Large intestine (tissue), 3 donors: ENCODE results near the gene CBFA2T2. TPM values are rescaled to one million over a fixed set of nuclear protein-coding genes. Genes with fewer than 3 reads are reported as not detected.
"Not testable (repeated sequence)": the region's sequence is repeated elsewhere in the genome, so short reads cannot be mapped to it uniquely, and the experiment has no call there.

ENCODE experiments used
- DNase-seq, 2 donors: peaks; one replicate each; pipeline versions ENCODE4 v3.0.0 to v3.0.0-alpha.2; 2013
- H3K27ac ChIP-seq: one replicate; pipeline ENCODE4 v1.5.1; 2013; ENCODE audit warnings: low read length
- H3K27me3 ChIP-seq: 2 replicates; pipeline ENCODE4 v1.6.1; 2013; ENCODE audit warnings: low read length; ENCODE audit not compliant: control insufficient read depth, insufficient read depth
- H3K36me3 ChIP-seq: 2 replicates; pipeline ENCODE4 v1.6.1; 2013; ENCODE audit warnings: low read length; ENCODE audit not compliant: control insufficient read depth, insufficient read depth
- H3K4me1 ChIP-seq: one replicate; pipeline ENCODE4 v1.6.1; 2013; ENCODE audit warnings: low read length; ENCODE audit not compliant: control insufficient read depth, insufficient read depth
- H3K4me3 ChIP-seq: one replicate; pipeline ENCODE4 v1.5.1; 2013; ENCODE audit warnings: low read length
- H3K9me3 ChIP-seq: one replicate; pipeline ENCODE4 v1.6.1; 2013; ENCODE audit warnings: mild to moderate bottlenecking, low read depth, low read length, moderate library complexity; ENCODE audit not compliant: control insufficient read depth
- WGBS: methylation state at CpG from one replicate; pipeline ENCODE4 v1.1.5; 2013; ENCODE audit warnings: low lambda C conversion rate; ENCODE audit not compliant: insufficient coverage; 5-methylcytosine and 5-hydroxymethylcytosine counted together
- polyA plus RNA-seq: library from polyadenylated mRNA; unstranded; fragments of 120-200 nt; gene quantifications from one replicate; pipeline ENCODE4 v1.2.1, GENCODE V29; 2013

CBFA2T2 gene
- polyA plus RNA-seq, 1 donor = 29.1 TPM

DNA sequence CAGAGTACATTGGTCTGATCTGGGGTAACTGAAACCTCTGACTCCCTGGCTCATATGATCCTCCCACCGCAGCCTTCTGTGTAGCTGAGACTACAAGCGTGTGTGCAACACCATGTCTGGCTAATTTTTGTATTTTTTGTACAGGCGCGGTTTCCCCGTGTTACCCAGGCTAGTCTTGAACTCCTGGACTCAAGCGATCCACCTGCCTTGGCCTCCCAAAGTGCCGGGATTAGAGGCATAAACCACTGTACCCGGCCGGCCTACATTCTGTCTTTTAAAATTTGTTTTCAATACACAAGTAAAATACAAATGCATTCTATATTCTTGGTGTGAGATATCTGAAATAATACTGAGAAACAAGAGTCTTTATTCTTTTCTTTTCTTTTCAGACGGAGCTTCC, 1.7 kb upstream of the CBFA2T2 start:
- H3K9me3 ChIP-seq = peaks cover 4% of the 10 kb centered on the region
- peaks cover 4% of the 10 kb centered on the region for H3K4me1 ChIP-seq
- no peak overlapping the region for H3K27ac ChIP-seq
- WGBS = 100% methylated on average over 1 of the region's 10 CpGs
- no peaks in the 10 kb centered on the region for H3K27me3 ChIP-seq
- H3K36me3 ChIP-seq = peaks cover 2% of the 10 kb centered on the region
- DNase-seq = no peak
- no peak overlapping the region for H3K4me3 ChIP-seq

DNA sequence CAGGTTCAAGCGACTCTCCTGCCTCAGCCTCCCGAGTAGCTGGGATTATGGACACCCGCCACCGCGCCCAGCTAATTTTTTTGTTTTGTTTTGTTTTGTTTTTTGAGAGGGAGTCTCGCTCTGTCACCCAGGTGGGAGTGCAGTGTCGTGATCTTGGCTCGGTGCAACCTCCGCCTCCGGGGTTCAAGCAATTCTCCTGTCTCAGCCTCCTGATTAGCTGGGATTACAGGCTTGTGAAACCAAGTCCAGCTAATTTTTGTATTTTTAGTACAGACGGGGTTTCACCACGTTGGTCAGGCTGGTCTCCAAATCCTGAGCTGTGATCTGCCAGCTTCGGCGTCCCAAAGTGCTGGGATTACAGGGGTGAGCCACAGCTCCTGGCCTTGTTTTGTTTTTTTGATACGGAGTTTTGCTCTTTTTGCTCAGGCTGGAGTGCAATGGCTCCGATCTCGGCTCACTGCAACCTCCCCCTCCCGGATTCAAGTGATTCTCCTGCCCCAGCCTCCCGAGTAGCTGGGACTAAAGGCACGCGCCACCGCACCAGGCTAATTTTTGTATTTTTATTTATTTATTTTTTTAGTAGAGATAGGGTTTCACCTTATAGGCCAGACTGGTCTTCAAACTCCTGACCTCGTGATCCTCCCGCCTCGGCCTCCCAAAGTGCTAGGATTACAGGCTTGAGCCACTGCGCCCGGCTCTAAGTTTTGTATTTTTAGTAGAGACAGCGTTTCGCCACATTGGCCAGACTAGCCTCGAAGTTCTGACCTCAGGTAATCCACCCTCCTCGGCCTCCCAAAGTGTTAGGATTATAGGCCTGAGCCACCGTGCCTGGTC, 1.0 kb upstream of the CBFA2T2 start:
- not testable (repeated sequence) for H3K36me3 ChIP-seq, H3K9me3 ChIP-seq, DNase-seq, H3K27me3 ChIP-seq, H3K4me1 ChIP-seq
- WGBS = no CpG with 5 or more reads among the region's 32 CpGs
- peak overlapping the region; percentile 32 for H3K4me3 ChIP-seq
- H3K27ac ChIP-seq = peak overlapping the region; percentile 82

DNA sequence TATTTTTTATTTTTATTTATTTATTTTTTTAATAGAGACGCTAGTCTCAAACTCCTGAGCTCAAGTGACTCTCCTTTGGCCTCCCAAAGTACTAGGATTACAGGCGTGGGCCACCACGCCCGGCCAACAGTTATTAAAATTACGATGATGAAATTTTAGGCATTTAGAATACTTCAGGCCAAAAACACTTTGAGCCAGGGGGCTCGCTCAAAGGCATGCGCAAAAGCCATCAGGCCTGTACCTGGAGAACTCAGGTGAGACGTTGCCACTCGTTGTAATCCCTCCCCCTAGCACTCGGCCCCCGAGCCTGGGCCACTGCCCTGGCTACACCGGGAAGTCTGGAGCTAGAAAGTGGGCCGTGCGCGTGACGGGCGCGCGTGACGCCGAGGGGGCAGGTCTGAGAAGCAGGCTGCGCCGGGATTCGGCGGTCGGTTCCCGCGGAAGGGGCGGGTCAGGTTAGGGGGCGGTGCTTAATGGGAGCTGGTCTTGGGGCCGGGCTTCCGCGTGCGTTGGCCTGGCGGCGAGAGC, 337 bp upstream of the CBFA2T2 start:
- peak overlapping the region; percentile 82 for H3K27ac ChIP-seq
- no peaks in the 10 kb centered on the region for H3K27me3 ChIP-seq
- H3K4me3 ChIP-seq = peak overlapping the region; percentile 32
- H3K9me3 ChIP-seq = peaks cover 4% of the 10 kb centered on the region
- peak; percentile 99 for DNase-seq
- no CpG with 5 or more reads among the region's 36 CpGs for WGBS
- peaks cover 9% of the 10 kb centered on the region for H3K36me3 ChIP-seq
- peaks cover 4% of the 10 kb centered on the region for H3K4me1 ChIP-seq

DNA sequence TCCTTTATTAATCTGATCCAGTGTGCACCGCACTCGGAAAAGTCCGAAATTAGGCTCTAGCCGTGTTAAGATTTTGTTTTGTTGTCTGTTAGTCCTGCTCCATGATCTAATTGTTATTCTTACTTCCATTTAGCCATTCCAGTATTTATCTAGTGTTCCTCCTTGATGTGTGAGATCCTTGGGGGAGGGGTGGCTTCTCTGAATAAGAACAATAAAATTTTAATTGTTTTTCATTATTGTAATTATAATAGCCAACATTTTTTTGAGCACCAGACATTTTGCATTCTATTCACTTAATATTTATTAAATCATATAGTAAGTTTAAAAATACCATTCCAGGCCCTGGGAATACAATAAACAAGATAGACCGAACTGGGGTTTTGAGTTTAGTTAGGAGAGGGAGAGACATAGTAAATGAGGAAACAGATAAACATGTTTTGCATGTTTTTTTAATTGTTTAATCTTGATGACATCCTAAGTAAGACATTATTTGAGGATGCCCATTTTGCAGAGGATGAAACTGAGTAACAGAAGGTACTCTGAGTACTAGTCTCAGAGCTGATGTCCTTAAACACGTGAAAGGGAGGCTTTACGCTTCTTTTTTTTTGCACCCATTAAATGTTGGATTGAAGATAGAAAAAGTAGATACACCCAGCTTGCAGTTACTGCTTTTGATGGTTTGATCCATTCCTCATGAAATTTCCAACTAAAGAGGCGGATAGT, 1.2 kb downstream of the CBFA2T2 start:
- DNase-seq = no peak
- Histone ChIP-seq H3K36me3 (peaks cover 9% of the 10 kb centered on the region), H3K4me1 (peaks cover 4% of the 10 kb centered on the region), H3K4me3 (peak overlapping the region; percentile 93), H3K9me3 (peaks cover 4% of the 10 kb centered on the region), H3K27ac (peak overlapping the region; percentile 95), H3K27me3 (no peaks in the 10 kb centered on the region)
- 67% methylated on average over 3 of the region's 8 CpGs for WGBS

DNA sequence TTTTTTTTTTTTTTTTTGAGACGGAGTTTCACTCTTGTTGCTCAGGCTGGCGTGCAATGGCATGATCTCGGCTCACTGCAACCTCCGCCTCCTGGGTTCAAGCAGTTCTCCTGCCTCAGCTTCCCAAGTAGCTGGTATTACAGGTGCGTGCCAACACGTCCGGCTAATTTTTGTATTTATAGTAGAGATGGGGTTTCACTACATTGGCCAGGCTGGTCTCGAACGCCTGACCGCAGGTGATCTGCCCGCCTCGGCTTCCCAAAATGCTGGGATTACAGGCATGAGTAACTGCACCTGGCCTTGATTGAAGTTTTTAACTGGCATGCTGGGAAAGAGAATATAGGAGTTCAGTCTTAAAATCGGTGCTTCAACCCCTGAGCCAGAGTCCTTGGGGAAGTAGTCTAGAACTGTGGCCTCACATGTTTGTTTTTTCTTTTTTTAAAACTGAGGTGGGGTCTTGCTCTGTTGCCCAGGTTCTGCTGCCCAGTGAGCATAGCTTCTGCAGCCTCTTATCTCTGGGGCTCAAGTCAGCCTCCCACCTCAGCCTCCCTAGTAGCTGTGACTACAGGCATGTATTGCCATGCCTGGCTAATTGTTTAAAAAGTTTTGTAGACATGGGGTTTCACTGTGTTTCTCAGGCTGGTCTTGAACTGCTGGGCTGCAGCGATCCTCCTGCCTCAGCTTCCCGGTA, 3.3 kb downstream of the CBFA2T2 start:
- no peaks in the 10 kb centered on the region for H3K27me3 ChIP-seq
- H3K4me1 ChIP-seq = peaks cover 4% of the 10 kb centered on the region
- no peak overlapping the region for H3K27ac ChIP-seq
- H3K9me3 ChIP-seq = peaks cover 4% of the 10 kb centered on the region
- WGBS = no CpG with 5 or more reads among the region's 15 CpGs
- peaks cover 9% of the 10 kb centered on the region for H3K36me3 ChIP-seq
- no peak overlapping the region for H3K4me3 ChIP-seq
- DNase-seq = no peak

DNA sequence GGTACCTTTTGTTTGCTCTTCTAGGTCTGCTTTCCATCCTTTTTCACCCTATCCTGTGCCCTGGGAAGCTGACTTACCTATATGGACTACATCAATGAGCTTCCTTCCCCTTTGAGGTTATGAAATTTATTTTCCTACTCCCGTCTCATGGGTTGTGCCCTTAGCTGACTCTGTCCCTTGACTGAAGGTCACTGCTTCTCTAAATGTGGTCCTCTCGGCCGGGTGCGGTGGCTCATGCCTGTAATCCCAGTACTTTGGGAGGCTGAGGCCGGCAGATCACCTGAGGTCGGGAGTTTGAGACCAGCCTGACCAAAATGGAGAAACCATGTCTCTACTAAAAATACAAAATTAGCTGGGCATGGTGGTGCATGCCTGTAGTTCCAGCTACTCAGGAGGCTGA, 6.9 kb downstream of the CBFA2T2 start:
- DNase-seq, H3K4me3 ChIP-seq, H3K9me3 ChIP-seq, H3K36me3 ChIP-seq, H3K4me1 ChIP-seq, H3K27me3 ChIP-seq, H3K27ac ChIP-seq: not testable (repeated sequence)
- no CpG with 5 or more reads among the region's 6 CpGs for WGBS

DNA sequence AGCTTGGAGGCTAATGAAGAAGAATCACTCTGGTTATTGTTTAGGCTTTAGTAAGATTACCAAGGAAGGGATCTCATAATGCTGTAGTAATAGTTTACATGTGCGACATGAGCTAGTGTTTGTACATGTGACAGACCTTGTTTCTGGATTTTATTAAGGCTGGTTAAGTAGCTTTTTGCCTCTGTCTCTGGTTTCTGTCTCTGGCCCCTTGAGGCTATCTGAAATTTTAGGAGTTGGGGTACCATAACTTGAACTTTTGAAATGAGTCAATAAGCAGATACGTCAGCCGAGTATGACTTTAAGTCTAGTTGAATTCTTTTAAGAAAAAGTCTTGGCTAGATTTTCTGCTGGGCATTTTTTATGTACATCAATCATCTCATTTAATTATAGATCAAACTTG, 9.5 kb downstream of the CBFA2T2 start:
- H3K9me3 ChIP-seq = no peaks in the 10 kb centered on the region
- H3K36me3 ChIP-seq = no peaks in the 10 kb centered on the region
- H3K27ac ChIP-seq = no peak overlapping the region
- H3K4me1 ChIP-seq = no peaks in the 10 kb centered on the region
- no peak overlapping the region for H3K4me3 ChIP-seq
- no peak for DNase-seq
- no CpG with 5 or more reads among the region's 3 CpGs for WGBS
- no peaks in the 10 kb centered on the region for H3K27me3 ChIP-seq

DNA sequence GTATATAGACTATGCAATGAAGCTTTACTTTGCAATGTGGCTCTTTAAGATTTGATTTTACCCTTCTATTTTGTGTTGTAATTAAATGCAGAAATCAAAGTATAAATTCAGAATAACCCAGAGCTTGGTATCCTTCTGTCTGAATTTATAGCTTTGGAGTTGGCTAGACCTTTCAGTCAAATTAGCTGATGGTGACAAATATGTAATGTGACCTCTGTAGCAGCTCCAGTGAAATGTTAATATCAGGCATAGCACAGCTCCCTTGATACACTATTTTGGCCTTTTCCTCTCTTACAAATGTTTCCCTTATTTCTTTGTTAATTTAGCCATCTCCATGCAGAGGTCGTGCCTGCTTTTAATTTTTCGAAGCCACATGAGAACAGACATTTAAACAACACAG, 11.1 kb downstream of the CBFA2T2 start:
- Histone ChIP-seq H3K27me3 (no peaks in the 10 kb centered on the region), H3K27ac (no peak overlapping the region), H3K4me1 (no peaks in the 10 kb centered on the region), H3K4me3 (no peak overlapping the region), H3K9me3 (no peaks in the 10 kb centered on the region), H3K36me3 (peaks cover 4% of the 10 kb centered on the region)
- WGBS = no CpG with 5 or more reads among the region's 2 CpGs
- no peak for DNase-seq

DNA sequence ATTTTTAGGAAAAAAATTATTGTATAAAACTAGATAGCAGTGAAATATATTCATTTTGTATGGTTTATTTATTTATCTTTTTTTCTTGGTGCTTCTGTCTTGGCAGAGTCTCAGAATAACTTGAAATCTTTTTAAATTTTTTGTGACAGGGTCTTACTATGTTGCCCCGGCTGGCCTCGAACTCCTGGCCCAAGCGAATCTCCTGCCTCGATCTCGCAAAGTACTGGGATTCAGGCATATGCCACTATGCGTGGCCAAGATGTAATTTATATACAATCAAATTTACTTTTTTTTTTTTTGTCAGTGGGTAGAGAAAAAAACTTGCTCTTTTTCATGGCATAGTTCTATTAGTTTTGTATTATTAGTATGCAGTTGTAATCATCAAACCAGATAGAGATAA, 13.7 kb downstream of the CBFA2T2 start:
- no peak overlapping the region for H3K27ac ChIP-seq
- DNase-seq = no peak
- no peaks in the 10 kb centered on the region for H3K9me3 ChIP-seq
- peaks cover 4% of the 10 kb centered on the region for H3K36me3 ChIP-seq
- H3K27me3 ChIP-seq = no peaks in the 10 kb centered on the region
- no peaks in the 10 kb centered on the region for H3K4me1 ChIP-seq
- WGBS = 80% methylated on average over 2 of the region's 6 CpGs
- H3K4me3 ChIP-seq = no peak overlapping the region

DNA sequence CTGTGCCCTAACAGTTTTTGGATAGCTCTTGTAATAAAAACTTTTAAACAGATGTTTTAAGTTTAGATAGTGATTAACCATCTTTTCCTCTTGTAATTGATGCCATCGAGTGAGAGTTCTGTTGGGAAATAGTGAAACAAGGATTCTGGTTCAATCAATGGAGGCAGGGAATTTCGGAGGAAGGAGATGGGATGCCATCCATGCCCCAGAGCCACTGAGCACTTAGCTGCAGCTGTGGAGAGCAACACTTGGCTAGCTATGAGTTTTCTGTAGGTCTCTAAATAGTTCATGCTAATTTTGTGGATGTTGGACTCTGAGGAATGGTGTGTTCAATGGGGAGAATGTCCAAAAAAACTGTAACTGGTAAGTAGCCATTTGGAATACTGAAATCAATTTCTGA, 16.7 kb downstream of the CBFA2T2 start:
- WGBS = no CpG with 5 or more reads among the region's 2 CpGs
- no peak for DNase-seq

More for the DNA sequence above, 16.7 kb downstream of the CBFA2T2 start:
- H3K27me3 ChIP-seq = no peaks in the 10 kb centered on the region
- H3K4me3 ChIP-seq = no peak overlapping the region
- H3K4me1 ChIP-seq = no peaks in the 10 kb centered on the region
- H3K9me3 ChIP-seq = no peaks in the 10 kb centered on the region
- no peak overlapping the region for H3K27ac ChIP-seq
- H3K36me3 ChIP-seq = peaks cover 4% of the 10 kb centered on the region
